WTC11 (cell line): ENCODE results near the gene HPS3. TPM values are rescaled to one million over a fixed set of nuclear protein-coding genes. Genes with fewer than 3 reads are reported as not detected.
"Not testable (repeated sequence)": the region's sequence is repeated elsewhere in the genome, so short reads cannot be mapped to it uniquely, and the experiment has no call there.

ENCODE experiments used
- ATAC-seq: fragments of 200-7000 bp; cut with Tn5 transposase; 2 replicates; pipeline ENCODE4 v1.10.0; 2021; ENCODE audit warnings: mild to moderate bottlenecking, moderate library complexity
- CTCF ChIA-PET: fragments of 300-600 bp; sonication (Branson Sonifier 250); formaldehyde crosslinking; loops from one replicate; lab custom pipeline; 2021; ENCODE audit warnings: antibody characterized with exemption; lab: Charles Lee
- POLR2A ChIA-PET: fragments of 350-600 bp; sonication (Branson Sonifier 250); formaldehyde crosslinking; loops from one replicate; lab custom pipeline; 2021; ENCODE audit warnings: antibody characterized with exemption; lab: Charles Lee
- DNase-seq: peaks from one replicate; pipeline ENCODE4 v3.0.0; 2021; ENCODE audit warnings: low spot score
- H3K27ac Mint-ChIP-seq: 2 replicates; pipeline ENCODE4 v1.8.0; 2021; ENCODE audit warnings: mixed read lengths
- H3K27me3 Mint-ChIP-seq: 2 replicates; pipeline ENCODE4 v1.8.0; 2021; ENCODE audit warnings: low read depth, mild to moderate bottlenecking, moderate library complexity, mixed read lengths
- H3K36me3 Mint-ChIP-seq: 2 replicates; pipeline ENCODE4 v1.8.0; 2021; ENCODE audit warnings: mixed read lengths
- H3K4me1 Mint-ChIP-seq: 2 replicates; pipeline ENCODE4 v1.8.0; 2022; ENCODE audit warnings: mixed read lengths
- H3K4me3 Mint-ChIP-seq: 2 replicates; pipeline ENCODE4 v1.8.0; 2021; ENCODE audit warnings: mild to moderate bottlenecking, moderate library complexity, mixed read lengths
- H3K9me3 Mint-ChIP-seq: 2 replicates; pipeline ENCODE4 v1.8.0; 2021; ENCODE audit warnings: mixed read lengths
- ATF3 ChIP-seq: sonication (generic); formaldehyde crosslinking; conservative IDR thresholded peaks from 2 replicates; pipeline ENCODE4 v1.8.1; 2022; ENCODE audit warnings: mild to moderate bottlenecking, missing genetic modification reagents
- CREB1 ChIP-seq: sonication (generic); formaldehyde crosslinking; IDR thresholded peaks from 2 replicates; pipeline ENCODE4 v1.8.0; 2023; ENCODE audit warnings: mild to moderate bottlenecking, missing genetic modification reagents
- CREM ChIP-seq: sonication (generic); formaldehyde crosslinking; IDR thresholded peaks from 2 replicates; pipeline ENCODE4 v1.8.1; 2022; ENCODE audit warnings: mild to moderate bottlenecking, missing genetic modification reagents, moderate library complexity
- FOXJ3 ChIP-seq: sonication (generic); formaldehyde crosslinking; IDR thresholded peaks from 2 replicates; pipeline ENCODE4 v1.9.0; 2021; ENCODE audit warnings: missing genetic modification reagents, mild to moderate bottlenecking, borderline replicate concordance
- FOXK1 ChIP-seq: sonication (generic); formaldehyde crosslinking; IDR thresholded peaks from 2 replicates; pipeline ENCODE4 v1.8.0; 2022; ENCODE audit warnings: mild to moderate bottlenecking, moderate library complexity, missing genetic modification reagents
- GTF2I ChIP-seq: fragments of 250-450 bp; sonication (Bioruptor Pico); conservative IDR thresholded peaks from 2 replicates; pipeline ENCODE4 v1.4.0; 2021; ENCODE audit warnings: mild to moderate bottlenecking
- HMGA2 ChIP-seq: fragments of 250-450 bp; sonication (Bioruptor Pico); IDR thresholded peaks from 2 replicates; pipeline ENCODE4 v1.4.0; 2021; ENCODE audit warnings: mild to moderate bottlenecking, moderate library complexity
- HMGXB4 ChIP-seq: sonication (generic); formaldehyde crosslinking; IDR thresholded peaks from 2 replicates; pipeline ENCODE4 v1.8.1; 2023; ENCODE audit warnings: mild to moderate bottlenecking, moderate library complexity, missing genetic modification reagents
- NR3C1 ChIP-seq: sonication (generic); formaldehyde crosslinking; conservative IDR thresholded peaks from 2 replicates; pipeline ENCODE4 v1.8.1; 2023; ENCODE audit warnings: low read depth, mild to moderate bottlenecking, missing genetic modification reagents
- PRRX2 ChIP-seq: fragments of 250-450 bp; sonication (Bioruptor Pico); IDR thresholded peaks from 2 replicates; pipeline ENCODE4 v1.8.0; 2021; ENCODE audit warnings: mild to moderate bottlenecking
- RELA ChIP-seq: sonication (generic); formaldehyde crosslinking; IDR thresholded peaks from 2 replicates; pipeline ENCODE4 v1.8.1; 2022; ENCODE audit warnings: missing genetic modification reagents, mild to moderate bottlenecking, borderline replicate concordance
- RORB ChIP-seq: fragments of 250-450 bp; sonication (Bioruptor Pico); IDR thresholded peaks from 2 replicates; pipeline ENCODE4 v1.9.0; 2021; ENCODE audit warnings: mild to moderate bottlenecking
- SMAD3 ChIP-seq: sonication (generic); formaldehyde crosslinking; IDR thresholded peaks from 2 replicates; pipeline ENCODE4 v1.8.0; 2022; ENCODE audit warnings: missing genetic modification reagents, mild to moderate bottlenecking, borderline replicate concordance
- SMAD4 ChIP-seq: sonication (generic); formaldehyde crosslinking; IDR thresholded peaks from 2 replicates; pipeline ENCODE4 v1.8.0; 2022; ENCODE audit warnings: mild to moderate bottlenecking, missing genetic modification reagents
- SP1 ChIP-seq: sonication (generic); formaldehyde crosslinking; conservative IDR thresholded peaks from 2 replicates; pipeline ENCODE4 v1.8.1; 2022; ENCODE audit warnings: missing genetic modification reagents
- ZBTB21 ChIP-seq: sonication (generic); formaldehyde crosslinking; IDR thresholded peaks from 2 replicates; pipeline ENCODE4 v1.8.1; 2023; ENCODE audit warnings: mild to moderate bottlenecking, missing genetic modification reagents, borderline replicate concordance
- ZNF121 ChIP-seq: sonication (generic); formaldehyde crosslinking; IDR thresholded peaks from 2 replicates; pipeline ENCODE4 v1.8.0; 2023; ENCODE audit warnings: missing genetic modification reagents
- ZNF138 ChIP-seq: sonication (generic); formaldehyde crosslinking; conservative IDR thresholded peaks from 2 replicates; pipeline ENCODE4 v1.8.1; 2022; ENCODE audit warnings: mild to moderate bottlenecking, moderate library complexity, missing genetic modification reagents
- ZNF232 ChIP-seq: sonication (generic); formaldehyde crosslinking; IDR thresholded peaks from 2 replicates; pipeline ENCODE4 v1.8.0; 2022; ENCODE audit warnings: mild to moderate bottlenecking, missing genetic modification reagents
- ZNF263 ChIP-seq: sonication (generic); formaldehyde crosslinking; IDR thresholded peaks from 2 replicates; pipeline ENCODE4 v1.8.1; 2022; ENCODE audit warnings: low read depth, mild to moderate bottlenecking, moderate library complexity, missing genetic modification reagents
- ZNF317 ChIP-seq: sonication (generic); formaldehyde crosslinking; IDR thresholded peaks from 2 replicates; pipeline ENCODE4 v1.8.1; 2023; ENCODE audit warnings: low read depth, mild to moderate bottlenecking, moderate library complexity, missing genetic modification reagents, borderline replicate concordance
- ZNF396 ChIP-seq: fragments of 250-450 bp; sonication (Bioruptor Pico); IDR thresholded peaks from 2 replicates; pipeline ENCODE4 v1.8.0; 2021; ENCODE audit warnings: mild to moderate bottlenecking, moderate library complexity, borderline replicate concordance
- total RNA-seq: library from RNA; stranded (reverse); gene quantifications from 3 replicates; pipeline ENCODE4 v1.2.3, GENCODE V29; 2021
- TF ChIP-seq, protein P1 (sequence below): sonication (generic); formaldehyde crosslinking; IDR thresholded peaks from 2 replicates; pipeline ENCODE4 v1.8.0; 2022; ENCODE audit warnings: mild to moderate bottlenecking, missing genetic modification reagents
- TF ChIP-seq, protein P2 (sequence below): sonication (generic); formaldehyde crosslinking; IDR thresholded peaks from 2 replicates; pipeline ENCODE4 v1.8.1; 2022; ENCODE audit warnings: mild to moderate bottlenecking, missing genetic modification reagents, moderate library complexity, borderline replicate concordance
- TF ChIP-seq, protein P3 (sequence below): sonication (generic); formaldehyde crosslinking; IDR thresholded peaks from 2 replicates; pipeline ENCODE4 v1.8.0; 2022; ENCODE audit warnings: mild to moderate bottlenecking, missing genetic modification reagents

The HPS3 gene
- total RNA-seq, 1 experiment from 2014 or later: 51.3 TPM

GRCh38 chr3:149095487-149095886 lies 34.0 kb upstream of the HPS3 start:
- H3K4me1 Mint-ChIP-seq: no peaks in the 10 kb centered on the region
- peaks cover 14% of the 10 kb centered on the region for H3K36me3 Mint-ChIP-seq
- H3K27ac Mint-ChIP-seq: no peak overlapping the region
- peaks cover 10% of the 10 kb centered on the region for H3K9me3 Mint-ChIP-seq
- H3K27me3 Mint-ChIP-seq: no peaks in the 10 kb centered on the region; the same call in 1 of the 2 replicates
- DNase-seq (no peak), ATAC-seq (no peak)
- H3K4me3 Mint-ChIP-seq: no peak overlapping the region
- POLR2A ChIA-PET: no interaction called here
- TF ChIP-seq GTF2I: no peak
- no peak for TF ChIP-seq ZNF121 (CRISPR knock-in tag)
- no peak for TF ChIP-seq ZNF232
- TF ChIP-seq, protein P1, sequence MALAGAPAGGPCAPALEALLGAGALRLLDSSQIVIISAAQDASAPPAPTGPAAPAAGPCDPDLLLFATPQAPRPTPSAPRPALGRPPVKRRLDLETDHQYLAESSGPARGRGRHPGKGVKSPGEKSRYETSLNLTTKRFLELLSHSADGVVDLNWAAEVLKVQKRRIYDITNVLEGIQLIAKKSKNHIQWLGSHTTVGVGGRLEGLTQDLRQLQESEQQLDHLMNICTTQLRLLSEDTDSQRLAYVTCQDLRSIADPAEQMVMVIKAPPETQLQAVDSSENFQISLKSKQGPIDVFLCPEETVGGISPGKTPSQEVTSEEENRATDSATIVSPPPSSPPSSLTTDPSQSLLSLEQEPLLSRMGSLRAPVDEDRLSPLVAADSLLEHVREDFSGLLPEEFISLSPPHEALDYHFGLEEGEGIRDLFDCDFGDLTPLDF (CRISPR knock-in tag): no peak
- TF ChIP-seq RORB: no peak
- no peak for TF ChIP-seq RELA (CRISPR knock-in tag)
- no peak for TF ChIP-seq SMAD3 (CRISPR knock-in tag)
- no peak for TF ChIP-seq FOXK1 (CRISPR knock-in tag)
- no peak for TF ChIP-seq CREM (CRISPR knock-in tag)
- TF ChIP-seq SMAD4 (CRISPR knock-in tag): no peak
- TF ChIP-seq PRRX2 (CRISPR knock-in tag): no peak
- TF ChIP-seq ATF3 (CRISPR knock-in tag): no peak
- no peak for TF ChIP-seq NR3C1 (CRISPR knock-in tag)
- TF ChIP-seq ZNF317 (CRISPR knock-in tag): no peak
- TF ChIP-seq ZNF396: no peak
- TF ChIP-seq ZBTB21: no peak
- no peak for TF ChIP-seq ZNF138 (CRISPR knock-in tag)
- no peak for TF ChIP-seq FOXJ3 (CRISPR knock-in tag)
- TF ChIP-seq, all 79 proteins: peak for 0
- CTCF ChIA-PET: interaction anchor here (1.2 kb wide), 1 partner anchor 394 kb away, joined by 3 read pairs; no protein-coding TSS in a partner anchor

- H3K27ac Mint-ChIP-seq, ATAC-seq, H3K27me3 Mint-ChIP-seq, H3K4me3 Mint-ChIP-seq, H3K4me1 Mint-ChIP-seq, DNase-seq, POLR2A ChIA-PET: not testable (repeated sequence)
- H3K9me3 Mint-ChIP-seq: peaks cover 17% of the 10 kb centered on the region
- CTCF ChIA-PET: interaction anchor here (0.7 kb wide), 1 partner anchor 142 kb away, joined by 3 read pairs; no protein-coding TSS in a partner anchor
- peaks cover 14% of the 10 kb centered on the region for H3K36me3 Mint-ChIP-seq
Measured at GRCh38 chr3:149097987-149098386, 31.5 kb upstream of the HPS3 start.

DNA sequence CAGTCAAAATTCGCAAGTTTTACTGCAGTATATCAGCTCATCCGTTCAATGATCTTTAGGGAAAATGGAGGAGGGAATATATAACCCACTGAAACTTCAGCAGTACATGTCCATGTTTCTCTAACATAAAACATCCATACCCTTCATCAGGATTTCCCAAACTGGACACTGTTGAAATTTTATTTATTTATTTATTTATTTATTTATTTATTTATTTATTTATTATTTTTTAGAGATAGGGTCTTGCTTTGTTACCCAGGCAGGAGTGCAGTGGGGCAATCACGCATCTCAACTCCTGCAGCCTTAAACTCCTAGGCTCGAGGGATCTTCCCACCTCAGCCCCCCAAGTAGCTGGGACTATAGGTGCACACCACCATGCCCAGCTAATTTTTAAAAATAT lies 28.3 kb upstream of the HPS3 start:
- no peak for ATAC-seq
- TF ChIP-seq FOXJ3 (CRISPR knock-in tag): no peak
- TF ChIP-seq, protein P2, sequence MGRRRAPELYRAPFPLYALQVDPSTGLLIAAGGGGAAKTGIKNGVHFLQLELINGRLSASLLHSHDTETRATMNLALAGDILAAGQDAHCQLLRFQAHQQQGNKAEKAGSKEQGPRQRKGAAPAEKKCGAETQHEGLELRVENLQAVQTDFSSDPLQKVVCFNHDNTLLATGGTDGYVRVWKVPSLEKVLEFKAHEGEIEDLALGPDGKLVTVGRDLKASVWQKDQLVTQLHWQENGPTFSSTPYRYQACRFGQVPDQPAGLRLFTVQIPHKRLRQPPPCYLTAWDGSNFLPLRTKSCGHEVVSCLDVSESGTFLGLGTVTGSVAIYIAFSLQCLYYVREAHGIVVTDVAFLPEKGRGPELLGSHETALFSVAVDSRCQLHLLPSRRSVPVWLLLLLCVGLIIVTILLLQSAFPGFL: no peak
- TF ChIP-seq FOXK1 (CRISPR knock-in tag): no peak
- no peak for TF ChIP-seq SP1 (CRISPR knock-in tag)
- Mint-ChIP-seq H3K9me3 (peaks cover 42% of the 10 kb centered on the region), H3K27me3 (peaks cover 2% of the 10 kb centered on the region; the same call in 1 of the 2 replicates), H3K4me1 (no peaks in the 10 kb centered on the region), H3K27ac (no peak overlapping the region), H3K36me3 (peaks cover 24% of the 10 kb centered on the region), H3K4me3 (no peak overlapping the region)
- no peak for DNase-seq
- CTCF ChIA-PET: no interaction called here
- POLR2A ChIA-PET: no interaction called here

DNA sequence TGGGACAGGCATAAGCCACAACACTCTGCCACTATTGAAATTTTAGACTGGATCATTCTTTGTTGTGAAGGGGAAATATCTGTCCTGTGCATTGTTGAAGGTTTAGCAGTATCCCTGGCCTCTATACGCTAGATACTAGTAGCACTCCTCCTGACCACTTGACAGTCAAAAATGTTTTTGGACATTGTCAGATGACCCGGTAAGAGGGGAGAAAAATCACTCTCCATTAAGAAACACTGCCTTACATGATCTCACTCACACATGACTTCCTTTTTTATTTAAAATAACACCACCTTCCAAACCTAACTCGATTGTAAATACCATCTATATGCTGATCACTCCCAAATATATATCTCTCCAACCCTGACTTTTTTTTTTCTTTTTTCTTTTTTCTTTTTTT lies 27.8 kb upstream of the HPS3 start:
- Mint-ChIP-seq H3K27ac (no peak overlapping the region), H3K4me1 (no peaks in the 10 kb centered on the region), H3K36me3 (peaks cover 29% of the 10 kb centered on the region), H3K27me3 (peaks cover 2% of the 10 kb centered on the region; the same call in 1 of the 2 replicates), H3K9me3 (peaks cover 46% of the 10 kb centered on the region), H3K4me3 (no peak overlapping the region)
- CTCF ChIA-PET: no interaction called here
- POLR2A ChIA-PET: no interaction called here
- no peak for DNase-seq
- no peak for ATAC-seq
- TF ChIP-seq CREM (CRISPR knock-in tag): no peak
- TF ChIP-seq HMGXB4: no peak
- TF ChIP-seq ZNF263 (CRISPR knock-in tag): no peak
- TF ChIP-seq CREB1 (CRISPR knock-in tag): no peak
- no peak for TF ChIP-seq HMGA2 (CRISPR knock-in tag)
- no peak for TF ChIP-seq NR3C1 (CRISPR knock-in tag)
- TF ChIP-seq, protein P3, sequence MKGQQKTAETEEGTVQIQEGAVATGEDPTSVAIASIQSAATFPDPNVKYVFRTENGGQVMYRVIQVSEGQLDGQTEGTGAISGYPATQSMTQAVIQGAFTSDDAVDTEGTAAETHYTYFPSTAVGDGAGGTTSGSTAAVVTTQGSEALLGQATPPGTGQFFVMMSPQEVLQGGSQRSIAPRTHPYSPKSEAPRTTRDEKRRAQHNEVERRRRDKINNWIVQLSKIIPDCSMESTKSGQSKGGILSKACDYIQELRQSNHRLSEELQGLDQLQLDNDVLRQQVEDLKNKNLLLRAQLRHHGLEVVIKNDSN (CRISPR knock-in tag): no peak
- TF ChIP-seq FOXK1 (CRISPR knock-in tag): no peak
